Measurements from ENCODE around the gene SPTBN4.
"Not testable (repeated sequence)": the region's sequence is repeated elsewhere in the genome, so short reads cannot be mapped to it uniquely, and the experiment has no call there.

Gene SPTBN4

GRCh38 chr19:40590464-40591265 is 123.9 kb downstream of the SPTBN4 start:
- DNase-seq: no peak

- not testable (repeated sequence) for DNase-seq
Observed at GRCh38 chr19:40591724-40592123, 124.9 kb downstream of the SPTBN4 start.

GRCh38 chr19:40592170-40592569 is 125.4 kb downstream of the SPTBN4 start:
- DNase-seq: peak; percentile 42

GRCh38 chr19:40594255-40594654 is 127.5 kb downstream of the SPTBN4 start:
- DNase-seq: peak; percentile 40

- DNase-seq: no peak
Observed at GRCh38 chr19:40594657-40595091, 127.9 kb downstream of the SPTBN4 start.

GRCh38 chr19:40596608-40597328 is 130.0 kb downstream of the SPTBN4 start:
- no peak for DNase-seq

- DNase-seq: no peak
Observed at GRCh38 chr19:40597329-40597838, 130.6 kb downstream of the SPTBN4 start.

GRCh38 chr19:40598121-40598917 is 131.5 kb downstream of the SPTBN4 start:
- peak; percentile 62 for DNase-seq

- DNase-seq: no peak
Observed at GRCh38 chr19:40598918-40599307, 132.1 kb downstream of the SPTBN4 start.

- no peak for DNase-seq
Observed at GRCh38 chr19:40599331-40599901, 132.6 kb downstream of the SPTBN4 start.

- no peak for DNase-seq
Observed at GRCh38 chr19:40599902-40600569, 133.2 kb downstream of the SPTBN4 start.

GRCh38 chr19:40600570-40601133 is 133.9 kb downstream of the SPTBN4 start:
- DNase-seq: no peak

- DNase-seq: no peak
Observed at GRCh38 chr19:40601134-40601974, 134.6 kb downstream of the SPTBN4 start, which contains the start of gene LTBP4. TSS of gene LTBP4 (plus strand) at chr19:40601369. CDS start at chr19:40601388, 19 bp downstream.

- DNase-seq: no peak
Observed at GRCh38 chr19:40603071-40603388, 136.2 kb downstream of the SPTBN4 start.

GRCh38 chr19:40603389-40604170 is 136.8 kb downstream of the SPTBN4 start:
- peak; percentile 91 for DNase-seq

- DNase-seq: no peak
Observed at GRCh38 chr19:40604171-40604646, 137.4 kb downstream of the SPTBN4 start.

GRCh38 chr19:40604647-40605215 is 137.9 kb downstream of the SPTBN4 start:
- no peak for DNase-seq

GRCh38 chr19:40605216-40605971 is 138.6 kb downstream of the SPTBN4 start:
- peak; percentile 69 for DNase-seq
